SK-N-SH (cell line): ENCODE results near the gene MEIS2. TPM values are rescaled to one million over a fixed set of nuclear protein-coding genes. Genes with fewer than 3 reads are reported as not detected.
"Not testable (repeated sequence)": the region's sequence is repeated elsewhere in the genome, so short reads cannot be mapped to it uniquely, and the experiment has no call there.

ENCODE experiments used
- CTCF ChIA-PET: fragments of 300-600, 350-600 bp; formaldehyde crosslinking; extraction: SDS; loops from one replicate; lab custom pipeline; 2021; lab: Yijun Ruan, JAX
- POLR2A ChIA-PET: fragments of 350-600 bp; sonication (Branson Sonifier 250); formaldehyde crosslinking; extraction: SDS; loops from one replicate; lab custom pipeline; 2020; ENCODE audit warnings: antibody characterized with exemption, inconsistent platforms; lab: Yijun Ruan, JAX
- DNase-seq: peaks from one replicate; pipeline ENCODE4 v3.0.0; 2012
- H2AFZ ChIP-seq: fragments of 200-600 bp; sonication (generic); 2 replicates; pipeline ENCODE4 v1.8.1; 2016; ENCODE audit warnings: antibody characterized with exemption, mild to moderate bottlenecking, low read depth
- H3F3A ChIP-seq: fragments of 200-600 bp; sonication (generic); replicated peaks from 2 replicates; pipeline ENCODE3; 2016; ENCODE audit warnings: antibody characterized with exemption, mild to moderate bottlenecking; ENCODE audit not compliant: insufficient read depth
- H3K27ac ChIP-seq, 2 experiments: fragments of 200-500 bp in 1 of 2; fragments of 200-600 bp in 1 of 2; sonication (Bioruptor generic) in 1 of 2; sonication (generic), shearing (Covaris generic) in 1 of 2; 2 replicates each; pipeline versions ENCODE4 v1.5.1 to v1.6.1; 2014 to 2016; ENCODE audit warnings: low read depth in 2 of 2, inconsistent platforms in 1 of 2, low read length in 1 of 2, mild to moderate bottlenecking in 1 of 2, mixed read lengths in 1 of 2
- H3K27me3 ChIP-seq: fragments of 200-600 bp; sonication (generic), shearing (Covaris generic); 2 replicates; pipeline ENCODE4 v1.6.1; 2016; ENCODE audit warnings: mixed run types; ENCODE audit not compliant: insufficient read depth
- H3K36me3 ChIP-seq, 2 experiments: fragments of 200-500 bp in 1 of 2; fragments of 200-600 bp in 1 of 2; sonication (Bioruptor generic) in 1 of 2; sonication (generic) in 1 of 2; replicated peaks in 1 of 2; 2 replicates each; pipeline versions ENCODE3 to v1.5.1; 2014 to 2016; ENCODE audit warnings: low read length in 1 of 2, mild to moderate bottlenecking in 1 of 2; ENCODE audit not compliant: insufficient read depth in 2 of 2, control insufficient read depth in 1 of 2
- H3K4me1 ChIP-seq, 2 experiments: fragments of 200-500 bp in 1 of 2; fragments of 200-600 bp in 1 of 2; sonication (Bioruptor generic) in 1 of 2; sonication (generic), shearing (Covaris generic) in 1 of 2; 2 replicates each; pipeline versions ENCODE4 v1.5.1 to v1.6.1; 2014 to 2016; ENCODE audit warnings: low read depth in 1 of 2, low read length in 1 of 2, mixed run types in 1 of 2; ENCODE audit not compliant: insufficient read depth in 2 of 2, control insufficient read depth in 1 of 2
- H3K4me2 ChIP-seq: fragments of 200-600 bp; sonication (generic), shearing (Covaris generic); 2 replicates; pipeline ENCODE4 v1.6.1; 2017; ENCODE audit warnings: mixed run types
- H3K4me3 ChIP-seq, 2 experiments: fragments of 200-500 bp in 1 of 2; fragments of 200-600 bp in 1 of 2; sonication (Bioruptor generic) in 1 of 2; sonication (generic), shearing (Covaris generic) in 1 of 2; 2 replicates each; pipeline versions ENCODE4 v1.5.1 to v1.8.1; 2014 to 2016; ENCODE audit warnings: low read depth in 2 of 2, inconsistent platforms in 1 of 2, low read length in 1 of 2, mild to moderate bottlenecking in 1 of 2, mixed read lengths in 1 of 2, moderate library complexity in 1 of 2
- H3K79me2 ChIP-seq: fragments of 200-600 bp; sonication (generic); 2 replicates; pipeline ENCODE4 v1.8.1; 2017; ENCODE audit warnings: mild to moderate bottlenecking; ENCODE audit not compliant: insufficient read depth
- H3K9ac ChIP-seq: fragments of 200-600 bp; sonication (generic); 2 replicates; pipeline ENCODE4 v1.6.1; 2017; ENCODE audit warnings: mixed run types
- H3K9me2 ChIP-seq: fragments of 200-600 bp; sonication (generic); 2 replicates; pipeline ENCODE4 v1.6.1; 2017; ENCODE audit warnings: mixed run types
- H3K9me3 ChIP-seq: fragments of 200-600 bp; sonication (generic); 2 replicates; pipeline ENCODE4 v1.6.1; 2017; ENCODE audit warnings: mixed run types, mild to moderate bottlenecking, moderate library complexity
- H4K20me1 ChIP-seq: fragments of 200-600 bp; sonication (generic); 2 replicates; pipeline ENCODE4 v1.6.1; 2017; ENCODE audit warnings: mild to moderate bottlenecking, mixed run types; ENCODE audit not compliant: insufficient read depth
- CHD2 ChIP-seq: fragments of 150-350 bp; IDR thresholded peaks from 2 replicates; pipeline ENCODE4 v1.6.1; 2018; ENCODE audit warnings: low read length; ENCODE audit not compliant: partially characterized antibody
- EP300 ChIP-seq, 2 experiments: IDR thresholded peaks; 2 replicates each; pipeline versions ENCODE4 v1.4.0 to v1.6.1; 2012; ENCODE audit warnings: borderline replicate concordance in 1 of 2, low read depth in 1 of 2, low read length in 1 of 2
- GABPA ChIP-seq: IDR thresholded peaks from 2 replicates; pipeline ENCODE4 v1.4.0; 2012; ENCODE audit warnings: low read depth, mild to moderate bottlenecking
- MEF2A ChIP-seq: IDR thresholded peaks from 2 replicates; pipeline ENCODE4 v1.4.0; 2012; ENCODE audit warnings: low read depth, borderline replicate concordance
- NRF1 ChIP-seq: IDR thresholded peaks from 2 replicates; pipeline ENCODE4 v1.6.1; 2012; ENCODE audit warnings: low read depth, mild to moderate bottlenecking, low read length
- TCF12 ChIP-seq: IDR thresholded peaks from 2 replicates; pipeline ENCODE4 v1.4.0; 2012
- YY1 ChIP-seq: IDR thresholded peaks from 2 replicates; pipeline ENCODE4 v1.4.0; 2012; ENCODE audit warnings: low read depth, mild to moderate bottlenecking
- WGBS: methylation state at CpG from one replicate; pipeline ENCODE4 v1.1.6; 2017; ENCODE audit warnings: low lambda C conversion rate; 5-methylcytosine and 5-hydroxymethylcytosine counted together
- polyA plus RNA-seq, 3 experiments: library from polyadenylated mRNA; depleted of rRNA; stranded (reverse); fragments of >200 nt; gene quantifications; 2 replicates each; pipeline ENCODE4 v1.2.3, GENCODE V29; 2012
- TF ChIP-seq, protein P1 (sequence below): IDR thresholded peaks from 2 replicates; pipeline ENCODE4; 2012
- TF ChIP-seq, protein P2 (sequence below): IDR thresholded peaks from 2 replicates; pipeline ENCODE4 v1.6.1; 2012; ENCODE audit warnings: mild to moderate bottlenecking, low read depth, low read length, moderate library complexity
- TF ChIP-seq, protein P3 (sequence below): fragments of 150-350 bp; IDR thresholded peaks from 2 replicates; pipeline ENCODE4 v1.6.1; 2017; ENCODE audit warnings: antibody characterized with exemption, low read length, low read depth, borderline replicate concordance
- TF ChIP-seq, protein P4 (sequence below): IDR thresholded peaks from 2 replicates; pipeline ENCODE4 v1.4.0; 2012; ENCODE audit warnings: low read depth

The MEIS2 gene
- polyA plus RNA-seq, 1 of the 3 experiments (the other 2 are of a cell fraction) = 146 TPM

DNA sequence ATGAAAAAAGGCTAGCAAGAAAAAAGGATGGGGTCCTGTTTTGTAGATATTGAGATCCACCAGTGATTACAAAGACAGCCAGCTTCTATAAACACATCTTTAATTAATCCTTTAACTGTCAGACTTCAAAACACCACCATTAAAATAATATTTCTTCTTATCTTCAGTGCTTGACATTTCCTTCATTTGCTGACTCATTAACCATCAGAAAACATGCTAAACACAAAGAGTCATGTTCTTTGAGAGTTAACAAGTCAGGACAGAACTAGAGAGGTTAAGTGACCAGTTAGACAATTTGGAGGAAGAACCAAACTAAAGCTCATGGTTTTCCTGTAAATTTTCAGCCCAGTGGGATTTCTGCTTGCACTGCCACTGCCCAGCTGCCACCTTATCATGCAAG is 111.4 kb downstream of the MEIS2 start (continued):
- TF ChIP-seq, protein P1, sequence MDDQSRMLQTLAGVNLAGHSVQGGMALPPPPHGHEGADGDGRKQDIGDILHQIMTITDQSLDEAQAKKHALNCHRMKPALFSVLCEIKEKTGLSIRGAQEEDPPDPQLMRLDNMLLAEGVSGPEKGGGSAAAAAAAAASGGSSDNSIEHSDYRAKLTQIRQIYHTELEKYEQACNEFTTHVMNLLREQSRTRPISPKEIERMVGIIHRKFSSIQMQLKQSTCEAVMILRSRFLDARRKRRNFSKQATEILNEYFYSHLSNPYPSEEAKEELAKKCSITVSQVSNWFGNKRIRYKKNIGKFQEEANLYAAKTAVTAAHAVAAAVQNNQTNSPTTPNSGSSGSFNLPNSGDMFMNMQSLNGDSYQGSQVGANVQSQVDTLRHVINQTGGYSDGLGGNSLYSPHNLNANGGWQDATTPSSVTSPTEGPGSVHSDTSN = no peak
- TF ChIP-seq YY1 = no peak
- TF ChIP-seq, protein P2, sequence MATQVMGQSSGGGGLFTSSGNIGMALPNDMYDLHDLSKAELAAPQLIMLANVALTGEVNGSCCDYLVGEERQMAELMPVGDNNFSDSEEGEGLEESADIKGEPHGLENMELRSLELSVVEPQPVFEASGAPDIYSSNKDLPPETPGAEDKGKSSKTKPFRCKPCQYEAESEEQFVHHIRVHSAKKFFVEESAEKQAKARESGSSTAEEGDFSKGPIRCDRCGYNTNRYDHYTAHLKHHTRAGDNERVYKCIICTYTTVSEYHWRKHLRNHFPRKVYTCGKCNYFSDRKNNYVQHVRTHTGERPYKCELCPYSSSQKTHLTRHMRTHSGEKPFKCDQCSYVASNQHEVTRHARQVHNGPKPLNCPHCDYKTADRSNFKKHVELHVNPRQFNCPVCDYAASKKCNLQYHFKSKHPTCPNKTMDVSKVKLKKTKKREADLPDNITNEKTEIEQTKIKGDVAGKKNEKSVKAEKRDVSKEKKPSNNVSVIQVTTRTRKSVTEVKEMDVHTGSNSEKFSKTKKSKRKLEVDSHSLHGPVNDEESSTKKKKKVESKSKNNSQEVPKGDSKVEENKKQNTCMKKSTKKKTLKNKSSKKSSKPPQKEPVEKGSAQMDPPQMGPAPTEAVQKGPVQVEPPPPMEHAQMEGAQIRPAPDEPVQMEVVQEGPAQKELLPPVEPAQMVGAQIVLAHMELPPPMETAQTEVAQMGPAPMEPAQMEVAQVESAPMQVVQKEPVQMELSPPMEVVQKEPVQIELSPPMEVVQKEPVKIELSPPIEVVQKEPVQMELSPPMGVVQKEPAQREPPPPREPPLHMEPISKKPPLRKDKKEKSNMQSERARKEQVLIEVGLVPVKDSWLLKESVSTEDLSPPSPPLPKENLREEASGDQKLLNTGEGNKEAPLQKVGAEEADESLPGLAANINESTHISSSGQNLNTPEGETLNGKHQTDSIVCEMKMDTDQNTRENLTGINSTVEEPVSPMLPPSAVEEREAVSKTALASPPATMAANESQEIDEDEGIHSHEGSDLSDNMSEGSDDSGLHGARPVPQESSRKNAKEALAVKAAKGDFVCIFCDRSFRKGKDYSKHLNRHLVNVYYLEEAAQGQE = no peak
- no peak for TF ChIP-seq GABPA
- no peak for TF ChIP-seq EP300 (IDR thresholded peaks at IDR 0.05; ENCODE audit: borderline replicate concordance in 1 of 2, low read depth in 1 of 2, low read length in 1 of 2)
- TF ChIP-seq, protein P3, sequence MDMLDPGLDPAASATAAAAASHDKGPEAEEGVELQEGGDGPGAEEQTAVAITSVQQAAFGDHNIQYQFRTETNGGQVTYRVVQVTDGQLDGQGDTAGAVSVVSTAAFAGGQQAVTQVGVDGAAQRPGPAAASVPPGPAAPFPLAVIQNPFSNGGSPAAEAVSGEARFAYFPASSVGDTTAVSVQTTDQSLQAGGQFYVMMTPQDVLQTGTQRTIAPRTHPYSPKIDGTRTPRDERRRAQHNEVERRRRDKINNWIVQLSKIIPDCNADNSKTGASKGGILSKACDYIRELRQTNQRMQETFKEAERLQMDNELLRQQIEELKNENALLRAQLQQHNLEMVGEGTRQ = no peak
- no peak for TF ChIP-seq CHD2
- TF ChIP-seq, all 33 proteins: peak for 0

DNA sequence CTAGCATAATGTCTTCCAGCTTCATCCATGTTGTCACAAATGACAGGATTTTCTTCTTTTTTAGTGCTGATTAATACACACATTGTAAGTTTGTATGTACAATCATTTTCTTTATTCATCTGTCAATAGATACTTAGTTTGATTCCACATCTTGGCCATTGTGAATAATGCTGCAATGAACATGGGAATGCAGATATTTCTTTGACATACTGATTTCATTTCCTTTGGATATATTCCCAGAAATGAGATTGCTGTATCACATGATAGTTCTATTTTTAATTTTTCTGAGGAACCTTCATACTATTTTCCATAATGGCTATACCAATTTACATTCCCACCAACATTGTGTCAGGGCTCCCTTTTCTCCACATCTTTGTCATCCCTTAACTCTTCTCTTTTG is 117.9 kb downstream of the MEIS2 start:
- Histone ChIP-seq H3K9ac (no peak overlapping the region), H3K4me2 (no peak overlapping the region), H2AFZ (no peak overlapping the region), H3K9me3 (peaks cover 28% of the 10 kb centered on the region; the same call in 1 of the 2 replicates), H3K36me3 (peaks cover 52 to 75% of the 10 kb centered on the region in 2 experiments), H3K4me3 (no peak overlapping the region), H3K27ac (peak overlapping the region in 1 of 2 experiments; percentile 7; a peak in 1 of 4 replicates), H3K79me2 (peaks cover 32% of the 10 kb centered on the region), H4K20me1 (peaks cover 12% of the 10 kb centered on the region; the same call in 1 of the 2 replicates), H3K4me1 (peaks cover 0 to 2% of the 10 kb centered on the region in 2 experiments; a peak in 1 of 4 replicates), H3F3A (peaks cover 52% of the 10 kb centered on the region), H3K27me3 (no peaks in the 10 kb centered on the region), H3K9me2 (no peaks in the 10 kb centered on the region)
- POLR2A ChIA-PET = no interaction called here
- CTCF ChIA-PET = interaction anchor here (1.1 kb wide), 1 partner anchor 11 kb away, joined by 3 read pairs; no protein-coding TSS in a partner anchor
- no peak for DNase-seq
- no peak for TF ChIP-seq NRF1
- TF ChIP-seq YY1 = no peak
- peak; percentile 30; the same call in 1 of the 2 replicates for TF ChIP-seq MEF2A
- TF ChIP-seq, protein P3 = no peak
- TF ChIP-seq, protein P4, sequence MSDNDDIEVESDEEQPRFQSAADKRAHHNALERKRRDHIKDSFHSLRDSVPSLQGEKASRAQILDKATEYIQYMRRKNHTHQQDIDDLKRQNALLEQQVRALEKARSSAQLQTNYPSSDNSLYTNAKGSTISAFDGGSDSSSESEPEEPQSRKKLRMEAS = no peak
- TF ChIP-seq TCF12 = peak; percentile 9; the same call in 1 of the 2 replicates

DNA sequence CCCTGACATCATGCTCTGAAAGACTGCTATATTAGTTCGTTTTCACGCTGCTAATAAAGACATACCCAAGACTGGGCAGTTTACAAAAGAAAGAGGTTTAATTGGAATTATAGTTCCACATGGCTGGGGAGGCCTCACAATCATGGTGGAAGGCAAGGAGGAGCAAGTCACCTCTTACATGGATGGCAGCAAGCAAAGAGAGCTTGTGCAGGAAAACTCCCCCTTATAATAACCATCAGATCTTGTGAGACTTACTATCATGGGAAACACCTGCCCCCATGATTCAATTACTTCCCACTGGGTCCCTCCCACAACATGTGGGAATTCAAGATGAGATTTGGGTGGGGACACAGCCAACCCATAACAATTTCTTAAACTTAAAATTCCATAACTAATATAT is 120.1 kb downstream of the MEIS2 start:
- DNase-seq, H3K9me2 ChIP-seq, H2AFZ ChIP-seq, H3K4me2 ChIP-seq, H3K27ac ChIP-seq, H3K4me3 ChIP-seq, H3K27me3 ChIP-seq, POLR2A ChIA-PET, H3K4me1 ChIP-seq, CTCF ChIA-PET, H3K9ac ChIP-seq: not testable (repeated sequence)
- H4K20me1 ChIP-seq = peaks cover 12% of the 10 kb centered on the region; the same call in 1 of the 2 replicates
- H3F3A ChIP-seq = peaks cover 52% of the 10 kb centered on the region
- H3K79me2 ChIP-seq = peaks cover 39% of the 10 kb centered on the region
- peaks cover 44 to 66% of the 10 kb centered on the region in 2 experiments for H3K36me3 ChIP-seq
- WGBS = 95% methylated on average over 2 of the region's 2 CpGs
- peaks cover 25% of the 10 kb centered on the region; the same call in 1 of the 2 replicates for H3K9me3 ChIP-seq
